22Rv1 (cell line): Measurements from ENCODE around the gene PLA2G2F.

Experiments used
- ZFX ChIP-seq: fragments of 450-650 bp; IDR thresholded peaks from 2 replicates; pipeline ENCODE4 v1.6.1; 2017; ENCODE audit warnings: antibody characterized with exemption, borderline replicate concordance
- TF ChIP-seq, protein P1 (sequence below): fragments of 450-650 bp; IDR thresholded peaks from 2 replicates; pipeline ENCODE4 v1.5.1; 2017; ENCODE audit warnings: mild to moderate bottlenecking

DNA sequence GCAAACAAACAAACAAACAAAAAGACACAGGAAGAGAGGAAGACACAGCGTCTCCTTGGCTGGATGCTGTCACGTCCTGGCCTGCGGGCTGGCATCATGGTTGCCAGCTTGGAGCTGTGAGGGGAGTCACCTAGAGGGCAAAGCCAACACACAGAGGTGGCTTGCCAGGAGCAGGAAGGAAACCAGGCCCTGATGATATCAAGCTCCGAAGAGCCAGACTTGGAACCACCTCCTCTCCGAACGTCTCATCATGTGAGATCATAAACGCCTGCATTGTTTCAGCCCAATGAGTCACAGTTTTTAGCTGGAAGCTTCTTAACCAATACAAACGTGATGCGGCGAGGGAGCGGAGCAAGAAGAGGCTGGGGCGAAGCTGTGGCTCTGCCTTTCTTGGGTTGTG is 28.4 kb upstream of the PLA2G2F start:
- TF ChIP-seq, protein P1, sequence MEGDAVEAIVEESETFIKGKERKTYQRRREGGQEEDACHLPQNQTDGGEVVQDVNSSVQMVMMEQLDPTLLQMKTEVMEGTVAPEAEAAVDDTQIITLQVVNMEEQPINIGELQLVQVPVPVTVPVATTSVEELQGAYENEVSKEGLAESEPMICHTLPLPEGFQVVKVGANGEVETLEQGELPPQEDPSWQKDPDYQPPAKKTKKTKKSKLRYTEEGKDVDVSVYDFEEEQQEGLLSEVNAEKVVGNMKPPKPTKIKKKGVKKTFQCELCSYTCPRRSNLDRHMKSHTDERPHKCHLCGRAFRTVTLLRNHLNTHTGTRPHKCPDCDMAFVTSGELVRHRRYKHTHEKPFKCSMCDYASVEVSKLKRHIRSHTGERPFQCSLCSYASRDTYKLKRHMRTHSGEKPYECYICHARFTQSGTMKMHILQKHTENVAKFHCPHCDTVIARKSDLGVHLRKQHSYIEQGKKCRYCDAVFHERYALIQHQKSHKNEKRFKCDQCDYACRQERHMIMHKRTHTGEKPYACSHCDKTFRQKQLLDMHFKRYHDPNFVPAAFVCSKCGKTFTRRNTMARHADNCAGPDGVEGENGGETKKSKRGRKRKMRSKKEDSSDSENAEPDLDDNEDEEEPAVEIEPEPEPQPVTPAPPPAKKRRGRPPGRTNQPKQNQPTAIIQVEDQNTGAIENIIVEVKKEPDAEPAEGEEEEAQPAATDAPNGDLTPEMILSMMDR, result no peak
- TF ChIP-seq ZFX, result no peak
